M059J (cell line): ENCODE measurements around the gene ZC2HC1B. TPM values are rescaled to one million over a fixed set of nuclear protein-coding genes. Genes with fewer than 3 reads are reported as not detected.

Source experiments
- DNase-seq: peaks from one replicate; pipeline ENCODE4 v3.0.0-alpha.2; 2012; ENCODE audit warnings: low read depth
- total RNA-seq: library from RNA; depleted of rRNA; stranded (reverse); fragments of >200 nt; shearing (Covaris generic); gene quantifications from 2 replicates; pipeline ENCODE4 v1.2.3, GENCODE V29; 2014

Gene ZC2HC1B
- total RNA-seq, 1 experiment from 2014 or later, result not detected

DNA sequence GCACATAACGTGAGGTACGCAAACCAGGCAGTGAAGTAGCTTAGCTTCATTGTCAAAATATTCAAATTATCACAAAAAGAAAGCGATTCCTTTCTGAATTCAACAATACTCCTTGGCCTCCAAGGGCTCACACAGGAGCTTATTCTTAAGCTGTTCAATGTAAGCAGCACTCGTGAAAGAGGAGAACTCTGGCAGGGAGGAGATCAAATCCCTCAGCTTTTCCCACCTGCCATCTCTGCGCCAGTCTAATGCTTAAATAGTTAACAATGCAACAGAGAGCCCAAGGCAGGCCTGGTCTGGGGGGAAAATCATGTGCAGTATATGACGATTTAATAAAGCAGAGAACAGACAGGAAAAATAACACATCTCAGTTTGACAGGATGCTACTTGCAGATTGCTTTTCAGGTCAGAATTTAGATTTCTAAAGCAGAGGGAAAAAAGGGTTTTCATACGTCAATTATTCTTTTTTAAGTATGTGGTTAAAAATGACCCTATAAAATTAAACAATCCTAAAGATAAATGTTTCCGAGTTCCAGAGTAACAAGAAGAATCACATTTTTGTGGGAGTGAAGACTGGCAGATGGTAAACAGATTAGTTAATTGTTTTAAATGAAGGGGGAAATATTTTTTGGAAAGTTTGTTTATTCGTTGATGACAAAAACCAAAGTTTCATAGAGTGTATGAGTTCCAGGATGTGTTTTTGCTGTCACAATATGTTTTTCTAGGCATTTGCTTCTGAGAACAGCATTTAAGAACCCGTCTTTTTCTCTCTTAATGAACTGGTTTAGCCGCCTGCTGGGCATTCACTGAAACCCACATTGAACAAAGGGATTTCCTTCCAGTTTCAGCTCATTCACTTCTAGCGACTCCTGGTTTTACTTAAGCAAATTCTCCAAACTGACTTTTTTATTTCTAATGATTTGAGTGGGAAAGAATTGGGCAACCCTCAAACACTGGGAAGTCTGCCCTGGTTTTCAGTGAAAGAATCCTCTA is 97.9 kb downstream of the ZC2HC1B start:
- DNase-seq, result peak; percentile 42

DNA sequence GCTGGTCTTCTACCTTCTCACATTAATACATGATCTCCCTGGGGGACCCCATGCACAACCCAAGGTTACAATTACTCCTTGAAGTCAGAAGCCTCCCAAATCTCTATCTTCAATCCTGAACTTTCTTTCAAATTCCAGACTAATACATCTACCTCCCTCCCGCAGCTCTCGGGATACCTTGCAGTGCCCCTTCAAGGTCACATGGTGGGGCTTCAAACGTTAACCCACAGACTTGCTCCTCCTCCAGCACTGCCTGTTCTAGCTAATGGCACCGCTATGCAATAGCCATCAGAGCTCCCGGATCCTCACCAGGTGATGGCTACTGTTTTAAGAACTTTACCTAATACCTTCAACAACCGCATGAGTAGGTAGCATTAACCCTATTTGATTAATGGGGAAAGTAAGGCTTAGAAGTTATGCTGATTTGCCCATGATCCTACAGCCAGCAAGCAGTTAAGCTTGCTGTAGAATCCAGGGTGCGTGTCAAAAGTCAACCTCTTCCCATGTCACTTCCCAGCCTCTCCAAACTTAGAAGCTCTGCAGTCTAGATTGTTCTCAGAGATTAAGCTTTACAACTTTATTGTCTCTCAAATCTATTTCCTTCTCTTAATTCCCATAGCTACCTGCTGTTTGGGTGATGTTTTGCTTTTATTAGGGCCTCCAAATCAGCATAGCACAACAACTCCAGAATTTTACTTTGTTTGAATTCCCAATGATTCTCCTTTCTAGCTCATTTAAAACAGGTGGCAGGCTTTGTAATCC is 99.1 kb downstream of the ZC2HC1B start:
- DNase-seq, result no peak

DNA sequence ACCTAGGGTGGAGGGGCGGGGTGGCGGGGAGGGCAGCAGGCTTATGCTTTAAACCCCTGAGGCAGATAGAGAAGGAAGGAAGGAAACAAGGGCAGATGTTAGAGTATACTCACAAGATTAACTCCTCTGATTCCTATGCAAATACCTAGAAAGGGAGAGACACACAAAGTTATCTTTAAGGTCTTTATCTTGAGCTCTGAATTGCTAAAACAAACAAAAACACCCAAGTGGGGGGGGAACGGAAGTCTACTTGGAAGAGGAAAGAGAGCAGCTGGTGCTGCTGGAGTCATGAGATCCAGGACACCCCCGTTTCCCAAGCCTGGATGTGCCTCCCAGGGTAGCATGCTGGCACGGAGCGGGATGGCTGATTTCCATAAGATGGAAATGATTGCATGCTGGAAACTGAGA is 100.4 kb downstream of the ZC2HC1B start:
- no peak for DNase-seq

DNA sequence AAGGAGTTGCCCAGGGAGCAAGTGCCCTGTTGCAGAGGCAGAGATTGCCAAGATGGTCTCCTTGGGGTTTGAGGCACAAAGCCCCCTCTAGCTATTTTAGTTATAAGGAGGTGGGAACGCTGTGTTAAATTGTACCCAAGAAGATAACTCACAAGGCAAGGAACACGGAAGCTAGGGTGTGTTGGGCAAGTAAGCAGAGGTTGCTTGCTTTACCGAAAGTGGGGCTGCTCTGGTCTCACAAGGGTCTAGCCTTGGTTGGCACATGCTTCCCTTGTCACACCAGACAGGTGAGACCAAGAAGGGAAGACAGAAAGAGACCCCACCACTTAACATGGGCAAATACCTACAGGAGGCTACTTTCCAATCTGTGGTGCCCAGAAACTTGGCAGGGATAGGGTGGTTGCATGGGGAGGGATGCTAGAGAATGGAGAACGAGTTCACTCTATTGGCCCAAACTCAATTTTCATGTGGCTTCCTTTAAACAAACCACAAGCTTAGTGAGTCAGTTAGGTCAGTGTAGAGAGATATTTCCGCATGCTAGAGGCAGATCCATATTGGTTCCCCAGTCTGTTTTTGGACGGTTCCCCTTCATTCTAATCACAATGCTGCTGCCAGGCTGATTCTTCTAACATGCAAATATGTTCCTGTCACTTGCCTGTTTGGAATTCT is 101.4 kb downstream of the ZC2HC1B start:
- peak; percentile 92 for DNase-seq

DNA sequence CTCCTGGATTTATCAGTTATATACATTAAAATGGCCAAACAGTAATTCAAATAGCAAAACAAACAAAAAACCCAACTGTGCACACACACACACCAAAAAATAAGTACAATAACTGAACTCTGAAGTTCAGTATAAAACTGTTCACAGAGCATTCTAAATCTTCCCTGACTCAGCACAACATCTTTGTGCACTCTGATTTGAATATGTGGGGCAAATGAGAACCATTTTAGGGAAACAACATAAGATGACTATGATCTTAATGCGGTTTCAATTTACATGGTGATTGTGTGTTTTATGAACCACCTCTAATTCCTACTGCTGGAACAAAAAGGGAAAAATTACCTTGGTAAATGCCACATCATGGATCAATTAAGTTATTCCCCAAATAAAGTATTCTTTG is 102.0 kb downstream of the ZC2HC1B start:
- no peak for DNase-seq

DNA sequence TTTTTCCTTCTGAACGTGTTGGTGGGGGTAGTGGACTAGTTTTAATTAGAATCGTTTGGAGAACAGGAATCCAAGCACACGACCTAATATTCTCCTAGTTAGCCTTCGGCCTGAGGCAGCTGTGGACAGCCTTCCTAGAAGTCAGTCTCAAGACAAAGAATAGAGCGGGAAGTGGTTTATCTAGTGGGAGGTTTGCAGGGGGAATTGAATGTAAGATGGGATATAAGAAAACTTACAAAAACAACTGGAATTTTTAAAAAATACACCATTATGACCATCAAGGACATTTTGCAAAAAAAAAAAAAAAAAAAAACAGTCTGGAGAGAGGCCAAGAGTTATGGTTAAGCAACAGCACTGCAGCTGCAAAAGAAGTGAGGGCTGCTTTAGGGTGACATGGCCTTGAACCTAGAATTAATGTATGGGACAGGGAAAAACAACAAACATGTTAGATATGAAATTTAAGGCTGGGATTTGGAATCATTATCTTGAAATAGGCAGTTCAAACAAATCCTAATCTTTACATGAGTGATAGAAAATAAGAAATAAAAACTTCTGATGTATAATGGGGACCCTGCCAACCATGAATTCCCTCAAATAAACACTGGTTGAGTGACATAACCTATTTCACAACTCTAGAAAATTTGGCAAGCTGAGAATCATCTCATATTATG is 103.6 kb downstream of the ZC2HC1B start:
- peak; percentile 26 for DNase-seq

DNA sequence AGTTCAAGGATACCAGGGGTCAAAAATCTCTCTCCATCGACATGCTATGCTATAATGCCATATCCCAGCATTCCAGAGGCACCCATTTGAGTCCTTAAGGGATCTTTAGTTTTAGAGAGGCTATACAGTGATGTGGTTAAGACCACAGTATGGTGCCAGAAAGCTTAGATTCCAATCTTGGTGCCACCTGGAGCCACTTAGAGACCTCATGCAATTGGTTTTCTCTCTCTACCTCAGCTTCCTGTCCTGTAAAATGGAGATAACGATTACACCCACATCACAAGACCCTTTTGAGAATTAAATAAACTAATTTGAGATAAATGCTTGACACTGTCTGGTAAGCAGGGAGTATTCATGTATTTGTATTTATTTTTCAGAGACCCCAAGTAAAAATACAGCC is 104.8 kb downstream of the ZC2HC1B start:
- DNase-seq, result no peak

DNA sequence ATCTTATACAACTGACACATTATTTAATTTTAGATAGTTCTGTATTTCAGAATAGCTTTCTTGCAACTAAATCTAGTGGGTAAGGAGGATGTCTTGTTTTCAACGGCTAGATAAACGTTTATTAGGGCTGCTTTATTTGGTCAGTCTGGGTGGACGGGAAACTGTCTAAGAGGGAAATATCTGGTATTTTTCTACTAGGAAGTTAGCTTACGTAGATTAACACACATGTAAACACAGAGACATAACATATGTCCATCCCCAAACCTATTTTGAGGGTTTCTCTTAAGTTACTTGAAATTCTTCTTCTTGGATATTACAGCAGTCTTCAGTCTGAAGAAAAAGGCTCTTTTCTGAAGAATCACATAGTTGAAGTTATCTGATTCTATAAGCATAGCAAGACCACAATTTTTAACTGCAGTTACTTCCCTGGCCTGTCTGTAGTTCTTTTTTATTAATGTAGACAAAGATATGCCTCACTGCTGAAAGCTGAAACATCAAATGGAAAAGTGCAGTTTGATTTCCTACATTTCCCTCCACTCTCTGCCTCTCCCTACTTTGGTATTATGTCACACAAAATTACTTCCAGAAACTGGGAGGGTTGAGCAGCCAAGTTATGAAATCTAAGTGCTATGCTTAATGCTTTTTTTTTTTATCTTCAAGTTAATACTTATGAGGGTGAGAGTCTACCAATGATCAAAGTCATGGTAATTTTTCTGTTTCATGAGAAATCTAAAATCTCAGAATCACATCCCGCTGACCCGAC is 106.4 kb downstream of the ZC2HC1B start:
- DNase-seq, result no peak

DNA sequence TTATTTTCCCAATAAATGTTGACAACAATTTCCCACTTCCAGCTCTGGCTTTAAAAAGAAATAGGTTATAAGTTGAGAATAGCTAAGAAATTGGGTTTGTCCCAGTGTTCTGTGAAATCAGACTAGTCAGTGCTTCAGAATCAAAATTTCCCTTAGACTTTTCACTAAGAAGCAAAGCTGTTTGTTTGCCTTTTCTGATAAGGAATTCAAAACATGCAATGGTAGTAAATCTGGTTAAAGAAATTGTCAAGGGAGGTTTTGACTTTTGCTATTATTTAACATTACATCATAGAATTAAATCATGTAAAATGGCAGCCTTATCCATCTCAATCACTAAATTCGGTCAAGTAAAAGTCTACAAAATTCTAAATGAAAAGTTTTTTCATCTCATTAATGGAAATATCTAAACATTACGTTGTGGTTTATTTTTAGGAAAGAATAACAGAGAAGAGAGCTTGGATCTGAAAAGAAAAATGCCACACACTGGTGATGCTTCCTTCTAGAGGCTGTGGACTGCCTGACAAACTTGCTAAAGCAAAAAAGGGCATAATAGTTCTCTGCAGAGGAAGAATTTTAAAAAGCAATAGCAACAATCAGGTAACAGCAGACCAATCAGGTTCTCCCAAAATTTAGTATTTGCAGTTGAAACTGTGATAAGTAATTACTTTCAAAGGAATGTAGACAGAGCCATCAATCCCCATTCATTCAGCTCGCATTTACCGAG is 107.4 kb downstream of the ZC2HC1B start:
- DNase-seq, result no peak

DNA sequence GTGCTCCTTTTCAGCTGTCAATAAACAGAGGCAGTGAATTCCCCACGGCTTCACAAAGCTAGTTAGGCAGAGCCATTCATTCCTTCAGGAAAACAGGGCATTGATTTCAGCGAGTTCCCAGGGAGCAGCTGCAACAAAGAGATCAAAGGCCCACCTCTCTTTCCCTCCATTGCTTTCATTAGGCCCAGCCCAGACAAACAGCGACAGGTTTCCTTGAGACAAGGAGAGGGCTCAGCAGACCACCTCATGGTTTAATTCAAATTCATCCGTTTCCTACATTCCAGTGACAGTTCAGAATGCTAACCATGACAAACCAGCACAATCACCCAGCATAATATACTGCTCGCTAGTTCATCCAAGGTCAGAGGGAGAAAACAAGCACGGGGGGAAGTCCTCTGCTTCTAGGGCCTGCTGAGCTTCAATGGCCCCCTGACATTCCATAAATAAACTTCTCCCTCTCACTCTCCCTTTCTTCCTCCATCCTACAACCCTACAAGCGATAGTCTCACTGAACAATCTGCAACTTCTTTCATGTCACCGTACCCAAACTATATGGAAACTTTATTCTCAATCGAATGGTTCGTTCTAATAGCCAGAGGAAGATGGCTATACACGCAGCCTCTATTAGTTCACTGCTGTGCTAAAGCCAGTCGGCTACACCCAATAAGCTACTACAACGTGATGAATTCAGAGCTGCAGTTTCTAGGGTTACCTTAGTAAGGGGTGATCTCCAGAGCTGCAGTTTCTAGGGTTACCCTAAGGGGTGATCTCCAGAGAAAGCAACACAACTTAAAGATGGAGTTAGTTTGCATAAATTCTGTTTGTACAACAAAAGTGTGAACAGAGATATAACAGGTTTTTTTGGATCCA is 109.1 kb downstream of the ZC2HC1B start:
- DNase-seq, result no peak

DNA sequence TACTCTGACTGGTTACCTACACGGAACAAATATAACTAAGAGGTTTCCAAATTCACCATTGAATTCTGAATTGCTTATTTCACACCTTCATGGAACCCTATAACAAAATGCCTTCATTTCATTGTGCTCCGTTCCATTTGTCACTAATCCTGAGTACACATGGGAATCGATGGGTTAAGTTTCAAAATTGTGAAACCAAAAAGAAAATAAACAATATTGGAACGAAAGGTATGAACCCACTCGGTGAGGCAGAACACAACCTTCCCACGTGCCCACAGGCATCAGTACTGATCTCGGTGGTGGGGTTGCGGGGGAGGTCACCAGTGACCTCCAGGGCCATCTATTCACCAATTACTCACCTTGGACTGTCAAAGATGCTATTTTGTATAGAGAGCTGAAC is 109.8 kb downstream of the ZC2HC1B start:
- DNase-seq, result no peak

DNA sequence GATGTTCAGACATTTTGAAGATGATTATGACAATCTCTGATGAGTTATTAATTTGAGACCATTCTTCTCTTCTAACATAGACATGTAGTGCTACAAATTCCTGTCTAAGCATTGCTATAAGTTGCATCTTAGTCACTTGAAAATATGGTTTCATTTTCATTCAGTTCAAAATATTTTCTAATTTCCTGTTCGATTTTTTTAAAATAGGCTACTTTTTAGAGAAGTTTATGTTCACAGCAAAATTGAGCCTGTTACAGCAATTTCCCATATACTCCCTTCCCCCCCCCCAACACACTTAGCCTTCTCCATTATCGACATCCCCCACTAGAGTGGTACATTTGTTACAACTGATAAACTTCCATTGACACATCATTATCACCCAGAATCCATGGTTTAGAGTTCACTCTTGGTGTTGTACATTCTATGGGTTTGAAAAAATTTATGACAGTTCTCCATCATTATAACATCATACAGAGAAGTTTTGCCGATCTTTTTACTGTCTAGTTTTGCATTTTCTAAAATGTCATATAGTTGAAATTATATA is 112.6 kb downstream of the ZC2HC1B start:
- no peak for DNase-seq

DNA sequence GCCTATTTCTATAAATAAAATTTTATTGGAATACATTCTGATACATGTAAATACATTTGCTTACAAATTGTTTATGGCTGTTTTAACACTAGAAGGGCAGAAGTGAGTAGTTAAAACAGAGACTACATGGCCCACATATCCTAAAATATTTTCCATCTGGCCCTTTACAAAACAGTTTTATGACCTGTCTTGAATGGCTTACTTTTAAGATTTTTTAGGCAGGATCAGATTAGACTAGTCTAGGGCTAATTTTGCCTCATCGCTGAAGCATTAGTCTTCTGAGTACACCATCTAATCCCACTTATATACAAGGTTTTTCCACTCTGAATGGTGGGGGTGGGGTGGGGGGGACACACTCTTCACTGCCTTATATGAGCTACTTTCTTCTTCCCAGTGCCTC is 116.6 kb downstream of the ZC2HC1B start:
- DNase-seq, result no peak

DNA sequence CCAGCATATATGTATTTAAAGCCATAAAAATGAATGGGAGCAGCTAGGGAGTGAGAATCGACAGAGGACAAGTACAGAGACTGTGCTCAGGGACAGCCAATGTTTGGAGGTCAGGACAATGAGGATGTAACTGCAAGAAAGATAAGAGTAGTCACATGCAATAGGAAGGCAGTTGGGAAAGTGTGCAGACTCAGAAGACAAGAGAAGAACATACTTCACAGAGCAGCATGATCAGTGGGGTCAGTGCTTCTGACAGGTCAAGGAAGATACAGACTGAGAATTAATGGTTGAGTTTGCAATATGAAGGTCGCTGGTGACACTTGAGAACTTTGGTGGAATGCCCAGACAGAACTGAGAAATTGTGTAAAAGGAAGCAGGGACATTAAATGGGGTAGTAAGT is 118.7 kb downstream of the ZC2HC1B start:
- DNase-seq, result no peak

DNA sequence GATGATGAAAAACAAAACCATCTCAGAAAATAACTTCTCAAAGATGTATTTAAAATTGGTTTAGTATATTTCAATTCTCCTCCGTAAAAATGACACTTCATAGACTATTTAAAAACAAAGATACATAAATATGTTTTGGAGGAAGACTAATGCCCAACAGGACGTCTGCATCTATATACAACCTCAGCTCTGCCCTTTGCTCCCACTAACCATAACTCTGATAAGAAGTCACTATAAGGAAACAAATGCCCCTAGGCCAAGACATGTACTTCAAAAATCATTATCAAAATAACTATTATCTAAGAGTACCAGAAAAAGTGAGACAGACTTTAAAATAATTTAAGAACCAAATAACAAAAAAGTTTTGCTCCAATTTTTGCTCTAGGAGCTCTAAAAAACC is 120.4 kb downstream of the ZC2HC1B start:
- no peak for DNase-seq

DNA sequence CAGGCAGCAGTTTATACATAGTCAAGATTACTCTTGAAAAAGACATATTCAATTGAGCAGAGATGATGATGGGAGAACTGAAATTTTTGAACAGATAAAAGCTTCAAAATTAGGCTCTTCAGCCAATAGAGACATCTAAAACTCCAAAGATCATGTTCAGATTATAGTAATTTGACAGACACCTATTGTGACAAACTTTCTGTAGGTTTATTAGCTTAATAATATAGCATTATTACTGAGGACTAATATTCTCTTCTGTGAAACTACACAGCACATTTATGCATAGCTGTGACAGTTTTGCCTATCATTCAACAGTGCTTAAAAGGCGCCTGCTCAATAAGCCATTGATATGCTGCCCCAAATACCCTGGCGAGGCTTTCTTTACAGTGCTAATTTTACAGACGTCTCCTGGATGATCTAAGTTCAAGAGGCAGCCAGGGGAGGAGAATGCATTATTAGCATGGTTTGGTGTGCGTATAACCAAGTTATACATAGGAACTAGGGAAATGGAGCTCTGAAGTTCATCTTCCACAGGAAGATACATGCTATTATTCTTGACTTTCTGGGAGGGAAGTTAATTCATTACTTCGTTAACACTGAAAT is 122.3 kb downstream of the ZC2HC1B start:
- no peak for DNase-seq
